C4-2B (cell line): ENCODE results near the gene KCNN4.

Experiments used
- H3K27ac ChIP-seq: fragments of 450-650 bp; 2 replicates; pipeline ENCODE4 v1.5.1; 2017
- CTCF ChIP-seq: fragments of 450-650 bp; conservative IDR thresholded peaks from 2 replicates; pipeline ENCODE4 v1.5.1; 2017; ENCODE audit warnings: mild to moderate bottlenecking
- ZFX ChIP-seq: fragments of 450-650 bp; IDR thresholded peaks from 2 replicates; pipeline ENCODE4 v1.6.1; 2017

The KCNN4 gene

GRCh38 chr19:43797118-43797517 lies 16.3 kb upstream of the KCNN4 start:
- H3K27ac ChIP-seq = no peak overlapping the region
- TF ChIP-seq CTCF (no peak), ZFX (no peak)

GRCh38 chr19:43790587-43790986 lies 9.8 kb upstream of the KCNN4 start:
- no peak for TF ChIP-seq CTCF
- TF ChIP-seq ZFX = no peak
- no peak overlapping the region for H3K27ac ChIP-seq

GRCh38 chr19:43789029-43789428 lies 8.3 kb upstream of the KCNN4 start:
- no peak for TF ChIP-seq CTCF
- TF ChIP-seq ZFX = no peak
- no peak overlapping the region for H3K27ac ChIP-seq

- TF ChIP-seq ZFX (no peak), CTCF (no peak)
- H3K27ac ChIP-seq = no peak overlapping the region
These were observed 5.9 kb upstream of the KCNN4 start for GRCh38 chr19:43786665-43787064.

- no peak overlapping the region for H3K27ac ChIP-seq
- TF ChIP-seq CTCF = peak; percentile 89
- no peak for TF ChIP-seq ZFX
These were observed 4.4 kb upstream of the KCNN4 start for GRCh38 chr19:43784981-43785808.

GRCh38 chr19:43784241-43784980 lies 3.6 kb upstream of the KCNN4 start:
- no peak for TF ChIP-seq ZFX
- no peak for TF ChIP-seq CTCF
- no peak overlapping the region for H3K27ac ChIP-seq

GRCh38 chr19:43783636-43784035 lies 2.9 kb upstream of the KCNN4 start:
- H3K27ac ChIP-seq = no peak overlapping the region
- no peak for TF ChIP-seq CTCF
